H9 (cell line): Measurements from ENCODE around the gene ADORA3. TPM values are rescaled to one million over a fixed set of nuclear protein-coding genes. Genes with fewer than 3 reads are reported as not detected.

Experiments
- DNase-seq: peaks from one replicate; pipeline ENCODE4 v3.0.0-alpha.2; 2017
- H2AFZ ChIP-seq: one replicate; pipeline ENCODE4 v1.6.1; 2013; ENCODE audit warnings: mild to moderate bottlenecking, low read length, control low read depth, moderate library complexity
- H2AK5ac ChIP-seq: 2 replicates; pipeline ENCODE4 v1.6.1; 2013; ENCODE audit warnings: low read length, control low read depth, mixed read lengths; ENCODE audit not compliant: insufficient read length
- H2BK120ac ChIP-seq: one replicate; pipeline ENCODE4 v1.6.1; 2013; ENCODE audit warnings: low read depth, mild to moderate bottlenecking, low read length, control low read depth, inconsistent platforms; ENCODE audit not compliant: poor library complexity, severe bottlenecking
- H2BK12ac ChIP-seq: 2 replicates; pipeline ENCODE4 v1.6.1; 2013; ENCODE audit warnings: low read length, control low read depth, mixed read lengths, low read depth; ENCODE audit not compliant: insufficient read length
- H2BK15ac ChIP-seq: 2 replicates; pipeline ENCODE4 v1.6.1; 2013; ENCODE audit warnings: low read depth, low read length, control low read depth
- H2BK20ac ChIP-seq: one replicate; pipeline ENCODE4 v1.6.1; 2013; ENCODE audit warnings: low read depth, mild to moderate bottlenecking, low read length, control low read depth, inconsistent platforms; ENCODE audit not compliant: poor library complexity, severe bottlenecking
- H2BK5ac ChIP-seq: 2 replicates; pipeline ENCODE4 v1.6.1; 2013; ENCODE audit warnings: low read length, control low read depth, mixed read lengths; ENCODE audit not compliant: insufficient read length
- H3K14ac ChIP-seq: 2 replicates; pipeline ENCODE4 v1.6.1; 2013; ENCODE audit warnings: low read length, control low read depth; ENCODE audit not compliant: insufficient read depth
- H3K18ac ChIP-seq: 2 replicates; pipeline ENCODE4 v1.6.1; 2013; ENCODE audit warnings: low read depth, mild to moderate bottlenecking, mixed read lengths, low read length, control low read depth; ENCODE audit not compliant: insufficient read length
- H3K23ac ChIP-seq: 2 replicates; pipeline ENCODE4 v1.6.1; 2013; ENCODE audit warnings: low read length, control low read depth, mixed read lengths, low read depth; ENCODE audit not compliant: insufficient read length
- H3K23me2 ChIP-seq: 2 replicates; pipeline ENCODE4 v1.6.1; 2013; ENCODE audit warnings: low read depth, mild to moderate bottlenecking, mixed read lengths, low read length, control low read depth; ENCODE audit not compliant: insufficient read length, poor library complexity, severe bottlenecking
- H3K27ac ChIP-seq: 2 replicates; pipeline ENCODE4 v1.5.1; 2013; ENCODE audit warnings: low read length, control low read depth, mixed read lengths, low read depth; ENCODE audit not compliant: insufficient read length
- H3K27me3 ChIP-seq: 2 replicates; pipeline ENCODE4 v1.6.1; 2013; ENCODE audit warnings: low read length, control low read depth, inconsistent platforms; ENCODE audit not compliant: insufficient read depth
- H3K4ac ChIP-seq: 2 replicates; pipeline ENCODE4 v1.6.1; 2013; ENCODE audit warnings: low read depth, mild to moderate bottlenecking, control low read depth, inconsistent platforms, low read length, moderate library complexity
- H3K4me1 ChIP-seq: 2 replicates; pipeline ENCODE4 v1.6.1; 2013; ENCODE audit warnings: low read length, control low read depth, inconsistent platforms; ENCODE audit not compliant: insufficient read depth
- H3K4me2 ChIP-seq: 2 replicates; pipeline ENCODE4 v1.6.1; 2013; ENCODE audit warnings: low read length, control low read depth, mixed read lengths; ENCODE audit not compliant: insufficient read length, insufficient read depth
- H3K56ac ChIP-seq: 2 replicates; pipeline ENCODE4 v1.6.1; 2013; ENCODE audit warnings: low read depth, mild to moderate bottlenecking, mixed read lengths, low read length, control low read depth; ENCODE audit not compliant: insufficient read length
- H3K79me1 ChIP-seq: 2 replicates; pipeline ENCODE4 v1.6.1; 2013; ENCODE audit warnings: low read depth, mild to moderate bottlenecking, moderate library complexity, low read length, control low read depth, inconsistent platforms; ENCODE audit not compliant: insufficient read depth, poor library complexity, severe bottlenecking
- H3K79me2 ChIP-seq: 2 replicates; pipeline ENCODE4 v1.6.1; 2013; ENCODE audit warnings: low read length, control low read depth, inconsistent platforms; ENCODE audit not compliant: insufficient read depth
- H3K9ac ChIP-seq: 2 replicates; pipeline ENCODE4 v1.6.1; 2013; ENCODE audit warnings: low read length, control low read depth, mixed read lengths; ENCODE audit not compliant: insufficient read length; ENCODE audit errors: extremely low read depth
- H3K9me3 ChIP-seq: one replicate; pipeline ENCODE4 v1.6.1; 2013; ENCODE audit warnings: low read depth, low read length, inconsistent platforms; ENCODE audit not compliant: control insufficient read depth
- H3T11ph ChIP-seq: one replicate; pipeline ENCODE4 v1.6.1; 2013; ENCODE audit warnings: mild to moderate bottlenecking, low read length, control low read depth, inconsistent platforms
- H4K20me1 ChIP-seq: one replicate; pipeline ENCODE4 v1.6.1; 2013; ENCODE audit not compliant: control insufficient read depth, insufficient read length, insufficient read depth
- H4K5ac ChIP-seq: 2 replicates; pipeline ENCODE4 v1.6.1; 2013; ENCODE audit warnings: low read depth, mild to moderate bottlenecking, mixed read lengths, low read length, control low read depth; ENCODE audit not compliant: insufficient read length
- H4K8ac ChIP-seq: replicated peaks from 2 replicates; pipeline ENCODE4 v1.6.1; 2013; ENCODE audit warnings: low read length, control low read depth, mixed read lengths, low read depth; ENCODE audit not compliant: insufficient read length
- H4K91ac ChIP-seq: 2 replicates; pipeline ENCODE4 v1.6.1; 2013; ENCODE audit warnings: low read depth, mild to moderate bottlenecking, moderate library complexity, mixed read lengths, low read length, control low read depth; ENCODE audit not compliant: insufficient read length
- H3K27ac Mint-ChIP-seq, 3 experiments: 2 replicates in 2 of 3; 3 replicates in 1 of 3; pipeline ENCODE4 v1.8.0; 2020 to 2021; ENCODE audit warnings: mixed read lengths in 3 of 3, mild to moderate bottlenecking in 1 of 3, moderate library complexity in 1 of 3
- H3K27me3 Mint-ChIP-seq: 2 replicates; pipeline ENCODE4 v1.8.0; 2021; ENCODE audit warnings: low read depth, mild to moderate bottlenecking, moderate library complexity, mixed read lengths
- H3K36me3 Mint-ChIP-seq, 3 experiments: 2 replicates in 2 of 3; 3 replicates in 1 of 3; pipeline ENCODE4 v1.8.0; 2020 to 2021; ENCODE audit warnings: low read depth in 3 of 3, mixed read lengths in 3 of 3; ENCODE audit not compliant: insufficient read depth in 1 of 3
- H3K4me1 Mint-ChIP-seq, 2 experiments: 2 replicates each; pipeline ENCODE4 v1.8.0; 2020; ENCODE audit warnings: mixed read lengths in 2 of 2
- H3K4me3 Mint-ChIP-seq, 2 experiments: 2 replicates in 1 of 2; 3 replicates in 1 of 2; pipeline ENCODE4 v1.8.0; 2020 to 2021; ENCODE audit warnings: mild to moderate bottlenecking in 2 of 2, mixed read lengths in 2 of 2, moderate library complexity in 1 of 2
- H3K9me3 Mint-ChIP-seq, 2 experiments: 2 replicates in 1 of 2; 3 replicates in 1 of 2; pipeline ENCODE4 v1.8.0; 2020; ENCODE audit warnings: mild to moderate bottlenecking in 2 of 2, mixed read lengths in 2 of 2, moderate library complexity in 1 of 2
- WGBS: extraction: QIAGEN DNeasy Blood & Tissue Kit; methylation state at CpG from one replicate; pipeline ENCODE4 v1.1.7; 2013; ENCODE audit warnings: missing lambda C conversion rate, low lambda C conversion rate, mixed read lengths; ENCODE audit not compliant: insufficient read length; ENCODE audit errors: extremely low coverage; 5-methylcytosine and 5-hydroxymethylcytosine counted together
- total RNA-seq: library from RNA; stranded (reverse); gene quantifications from 2 replicates; pipeline ENCODE4 v1.2.1, GENCODE V29; 2021
- TF ChIP-seq, protein P1 (sequence below): fragments of 200-600 bp; sonication (generic); conservative IDR thresholded peaks from 3 replicates; pipeline ENCODE4 v1.8.0; 2021; ENCODE audit warnings: antibody characterized with exemption, mild to moderate bottlenecking

Gene ADORA3
- total RNA-seq, 1 experiment from 2014 or later, result not detected

DNA sequence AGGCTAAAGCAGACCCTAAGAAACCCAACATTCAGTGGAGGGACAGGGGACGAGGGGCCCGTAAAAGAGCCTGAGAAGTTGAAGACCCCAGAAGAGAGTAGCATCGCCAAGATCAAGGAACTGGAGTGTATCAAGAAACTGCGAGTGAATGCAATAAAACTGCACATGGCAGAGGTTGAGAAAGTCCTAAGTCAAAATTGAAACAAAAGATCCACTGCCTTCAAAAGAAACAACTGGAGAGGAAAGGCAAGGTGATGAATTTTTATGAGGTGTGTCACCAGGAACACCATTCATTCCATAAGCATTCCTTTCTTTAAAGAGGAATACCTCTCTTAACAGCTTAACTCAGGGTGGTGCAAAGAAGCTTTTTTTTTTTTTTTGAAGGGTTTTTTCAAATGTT lies 38.3 kb upstream of the ADORA3 start:
- Histone ChIP-seq H3K79me2 (no peaks in the 10 kb centered on the region), H2BK12ac (no peak overlapping the region), H3K79me1 (no peaks in the 10 kb centered on the region), H3K9me3 (no peaks in the 10 kb centered on the region), H2AK5ac (no peak overlapping the region), H2BK20ac (no peak overlapping the region), H3K4ac (no peak overlapping the region), H3K4me1 (peaks cover 6% of the 10 kb centered on the region), H3K27me3 (no peaks in the 10 kb centered on the region), H3K23me2 (no peaks in the 10 kb centered on the region), H3K23ac (no peak overlapping the region), H3K14ac (no peak overlapping the region), H3K56ac (no peak overlapping the region), H3K27ac (no peak overlapping the region), H4K20me1 (no peaks in the 10 kb centered on the region), H3T11ph (peak overlapping the region; percentile 39), H4K8ac (no peak overlapping the region), H2BK15ac (no peak overlapping the region), H2AFZ (no peak overlapping the region), H3K18ac (no peak overlapping the region), H2BK5ac (no peak overlapping the region), H4K91ac (no peak overlapping the region), H3K4me2 (no peak overlapping the region), H2BK120ac (no peak overlapping the region), H3K9ac (no peak overlapping the region), H4K5ac (no peak overlapping the region)
- H3K36me3 Mint-ChIP-seq, result peaks cover 0 to 1% (median 0%) of the 10 kb centered on the region in 3 experiments; a peak in 2 of 7 replicates
- H3K27me3 Mint-ChIP-seq, result peaks cover 10% of the 10 kb centered on the region
- TF ChIP-seq, protein P1, sequence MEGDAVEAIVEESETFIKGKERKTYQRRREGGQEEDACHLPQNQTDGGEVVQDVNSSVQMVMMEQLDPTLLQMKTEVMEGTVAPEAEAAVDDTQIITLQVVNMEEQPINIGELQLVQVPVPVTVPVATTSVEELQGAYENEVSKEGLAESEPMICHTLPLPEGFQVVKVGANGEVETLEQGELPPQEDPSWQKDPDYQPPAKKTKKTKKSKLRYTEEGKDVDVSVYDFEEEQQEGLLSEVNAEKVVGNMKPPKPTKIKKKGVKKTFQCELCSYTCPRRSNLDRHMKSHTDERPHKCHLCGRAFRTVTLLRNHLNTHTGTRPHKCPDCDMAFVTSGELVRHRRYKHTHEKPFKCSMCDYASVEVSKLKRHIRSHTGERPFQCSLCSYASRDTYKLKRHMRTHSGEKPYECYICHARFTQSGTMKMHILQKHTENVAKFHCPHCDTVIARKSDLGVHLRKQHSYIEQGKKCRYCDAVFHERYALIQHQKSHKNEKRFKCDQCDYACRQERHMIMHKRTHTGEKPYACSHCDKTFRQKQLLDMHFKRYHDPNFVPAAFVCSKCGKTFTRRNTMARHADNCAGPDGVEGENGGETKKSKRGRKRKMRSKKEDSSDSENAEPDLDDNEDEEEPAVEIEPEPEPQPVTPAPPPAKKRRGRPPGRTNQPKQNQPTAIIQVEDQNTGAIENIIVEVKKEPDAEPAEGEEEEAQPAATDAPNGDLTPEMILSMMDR, result no peak
- H3K9me3 Mint-ChIP-seq, result peaks cover 0 to 1% of the 10 kb centered on the region in 2 experiments; a peak in 2 of 5 replicates
- peaks cover 24 to 31% of the 10 kb centered on the region in 2 experiments for H3K4me1 Mint-ChIP-seq
- peak overlapping the region in 2 of 3 experiments; percentile 10 to 93; a peak in 4 of 7 replicates for H3K27ac Mint-ChIP-seq
- DNase-seq, result no peak
- H3K4me3 Mint-ChIP-seq, result peak overlapping the region in 1 of 2 experiments; percentile 9; a peak in 1 of 5 replicates
- no CpG with 5 or more reads among the region's 4 CpGs for WGBS
